HepG2 (cell line): ENCODE measurements around the gene CAB39. TPM values are rescaled to one million over a fixed set of nuclear protein-coding genes. Genes with fewer than 3 reads are reported as not detected.

ENCODE experiments used
- ATAD3A ChIP-seq: sonication (generic); formaldehyde crosslinking; IDR thresholded peaks from 2 replicates; pipeline ENCODE4 v1.4.0; 2020; ENCODE audit warnings: missing genetic modification reagents
- ATM ChIP-seq: fragments of 450-650 bp; IDR thresholded peaks from 2 replicates; pipeline ENCODE4 v1.7.1; 2017; ENCODE audit warnings: mild to moderate bottlenecking, borderline replicate concordance
- CREB1 ChIP-seq, 2 experiments: fragments of 450-650 bp in 1 of 2; IDR thresholded peaks; 2 replicates each; pipeline ENCODE4 v1.6.1; 2016 to 2017; ENCODE audit warnings: control low read depth in 1 of 2, mild to moderate bottlenecking in 1 of 2, missing compliant biosample characterization in 1 of 2, missing genetic modification characterization in 1 of 2
- DBP ChIP-seq: sonication (generic); formaldehyde crosslinking; IDR thresholded peaks from 2 replicates; pipeline ENCODE4 v1.4.0; 2020; ENCODE audit warnings: missing genetic modification reagents; ENCODE audit errors: not compliant biosample characterization
- EP300 ChIP-seq, 3 experiments: sonication (generic) in 1 of 3; formaldehyde crosslinking in 1 of 3; IDR thresholded peaks; 2 replicates each; pipeline versions ENCODE4 v1.5.1 to v1.6.1; 2011 to 2020; ENCODE audit warnings: low read depth in 2 of 3, low read length in 2 of 3, borderline replicate concordance in 1 of 3, improper control_type of control experiment in 1 of 3, mild to moderate bottlenecking in 1 of 3, missing genetic modification reagents in 1 of 3, moderate library complexity in 1 of 3
- GZF1 ChIP-seq: sonication (generic); formaldehyde crosslinking; IDR thresholded peaks from 2 replicates; pipeline ENCODE4 v1.5.1; 2020; ENCODE audit warnings: mild to moderate bottlenecking, missing genetic modification reagents
- KDM2A ChIP-seq: sonication (generic); formaldehyde crosslinking; IDR thresholded peaks from 2 replicates; pipeline ENCODE4 v1.4.0; 2020; ENCODE audit warnings: low read depth, missing genetic modification reagents, borderline replicate concordance
- NFYC ChIP-seq: IDR thresholded peaks from 2 replicates; pipeline ENCODE4 v1.6.1; 2016; ENCODE audit warnings: missing genetic modification reagents, missing compliant biosample characterization
- PAF1 ChIP-seq: IDR thresholded peaks from 2 replicates; pipeline ENCODE4 v1.6.1; 2016; ENCODE audit warnings: missing genetic modification reagents, missing compliant biosample characterization
- PCBP1 ChIP-seq: fragments of 200-400 bp; formaldehyde crosslinking; IDR thresholded peaks from 2 replicates; pipeline ENCODE4 v1.6.1; 2017; ENCODE audit warnings: mild to moderate bottlenecking, low read depth, low read length, borderline replicate concordance
- POLR2AphosphoS2 ChIP-seq: IDR thresholded peaks from 2 replicates; pipeline ENCODE4 v1.6.1; 2011; ENCODE audit warnings: low read depth, low read length, improper control_type of control experiment
- RBFOX2 ChIP-seq: fragments of 200-400 bp; formaldehyde crosslinking; IDR thresholded peaks from 2 replicates; pipeline ENCODE4 v1.6.1; 2017; ENCODE audit warnings: low read depth, mild to moderate bottlenecking, low read length
- REXO4 ChIP-seq: sonication (generic); formaldehyde crosslinking; IDR thresholded peaks from 2 replicates; pipeline ENCODE4 v1.8.0; 2022; ENCODE audit warnings: missing genetic modification reagents, mild to moderate bottlenecking, borderline replicate concordance
- SATB2 ChIP-seq: sonication (generic); formaldehyde crosslinking; IDR thresholded peaks from 2 replicates; pipeline ENCODE4 v1.5.0; 2020; ENCODE audit warnings: missing genetic modification reagents
- ZC3H13 ChIP-seq: sonication (generic); formaldehyde crosslinking; IDR thresholded peaks from 2 replicates; pipeline ENCODE4 v1.8.1; 2023; ENCODE audit warnings: mild to moderate bottlenecking, missing genetic modification reagents, moderate library complexity
- ZFP36L2 ChIP-seq: sonication (generic); formaldehyde crosslinking; IDR thresholded peaks from 2 replicates; pipeline ENCODE4 v1.4.0; 2020; ENCODE audit warnings: missing genetic modification reagents
- ZNF275 ChIP-seq: sonication (generic); formaldehyde crosslinking; IDR thresholded peaks from 2 replicates; pipeline ENCODE4 v1.8.0; 2022; ENCODE audit warnings: missing genetic modification reagents, mild to moderate bottlenecking, inconsistent platforms, borderline replicate concordance
- ZNF761 ChIP-seq: sonication (generic); formaldehyde crosslinking; conservative IDR thresholded peaks from 2 replicates; pipeline ENCODE4 v1.4.0; 2020; ENCODE audit warnings: mild to moderate bottlenecking, missing genetic modification reagents
- ZNF766 ChIP-seq: sonication (generic); formaldehyde crosslinking; IDR thresholded peaks from 2 replicates; pipeline ENCODE4 v1.5.0; 2020; ENCODE audit warnings: missing genetic modification reagents, borderline replicate concordance
- ZNF850 ChIP-seq: sonication (generic); formaldehyde crosslinking; conservative IDR thresholded peaks from 2 replicates; pipeline ENCODE4 v1.9.0; 2021; ENCODE audit warnings: mild to moderate bottlenecking, missing genetic modification reagents
- polyA plus RNA-seq, 8 experiments: library from polyadenylated mRNA; depleted of rRNA in 3 of 8; stranded (reverse) in 7 of 8; unstranded in 1 of 8; fragments of >200 nt; fragmentation: Illumina TruSeq in 4 of 8; extraction: Trizol in 4 of 8; gene quantifications; 2 replicates each; pipeline versions ENCODE4 v1.2.1 to v1.2.3, GENCODE V29; 2011 to 2016; ENCODE audit warnings: low read depth in 4 of 8, missing spikeins in 1 of 8, mixed read lengths in 1 of 8; ENCODE audit not compliant: insufficient read depth in 1 of 8
- total RNA-seq, 5 experiments: library from RNA; depleted of rRNA; stranded (reverse); fragments of >200 nt; fragmentation: Illumina TruSeq; extraction: Trizol; gene quantifications; 2 replicates each; pipeline ENCODE4 v1.2.3, GENCODE V29; 2016; ENCODE audit warnings: low read depth in 1 of 5
- TF ChIP-seq, protein P1 (sequence below), 2 experiments: sonication (generic) in 1 of 2; formaldehyde crosslinking in 1 of 2; IDR thresholded peaks; 2 replicates each; pipeline versions ENCODE4 v1.6.1 to v1.9.0; 2014 to 2022; ENCODE audit warnings: antibody characterized with exemption in 1 of 2, borderline replicate concordance in 1 of 2, inconsistent platforms in 1 of 2, low read depth in 1 of 2, missing genetic modification reagents in 1 of 2

Gene CAB39
- total and polyA plus RNA-seq, 2 of the 13 experiments (the other 11 are each of a cell fraction or from before 2014, with no cell fraction given) = 19.3 to 45.3 TPM

- peak; percentile 85 for TF ChIP-seq RBFOX2
- no peak for TF ChIP-seq SATB2
- TF ChIP-seq DBP = no peak
- TF ChIP-seq PAF1 (CRISPR knock-in tag) = no peak
- TF ChIP-seq ATAD3A (CRISPR knock-in tag) = no peak
- no peak for TF ChIP-seq NFYC (CRISPR knock-in tag)
- no peak for TF ChIP-seq ATM
- no peak for TF ChIP-seq EP300 (IDR thresholded peaks at IDR 0.05; ENCODE audit: low read depth in 2 of 2, low read length in 2 of 2)
- no peak for TF ChIP-seq EP300 (CRISPR knock-in tag; IDR thresholded peaks at IDR 0.05; ENCODE audit: borderline replicate concordance)
- no peak for TF ChIP-seq REXO4 (CRISPR knock-in tag)
- peak; percentile 80; the same call in 1 of the 2 replicates for TF ChIP-seq KDM2A (CRISPR knock-in tag)
- no peak for TF ChIP-seq ZNF850
- TF ChIP-seq, protein P1, sequence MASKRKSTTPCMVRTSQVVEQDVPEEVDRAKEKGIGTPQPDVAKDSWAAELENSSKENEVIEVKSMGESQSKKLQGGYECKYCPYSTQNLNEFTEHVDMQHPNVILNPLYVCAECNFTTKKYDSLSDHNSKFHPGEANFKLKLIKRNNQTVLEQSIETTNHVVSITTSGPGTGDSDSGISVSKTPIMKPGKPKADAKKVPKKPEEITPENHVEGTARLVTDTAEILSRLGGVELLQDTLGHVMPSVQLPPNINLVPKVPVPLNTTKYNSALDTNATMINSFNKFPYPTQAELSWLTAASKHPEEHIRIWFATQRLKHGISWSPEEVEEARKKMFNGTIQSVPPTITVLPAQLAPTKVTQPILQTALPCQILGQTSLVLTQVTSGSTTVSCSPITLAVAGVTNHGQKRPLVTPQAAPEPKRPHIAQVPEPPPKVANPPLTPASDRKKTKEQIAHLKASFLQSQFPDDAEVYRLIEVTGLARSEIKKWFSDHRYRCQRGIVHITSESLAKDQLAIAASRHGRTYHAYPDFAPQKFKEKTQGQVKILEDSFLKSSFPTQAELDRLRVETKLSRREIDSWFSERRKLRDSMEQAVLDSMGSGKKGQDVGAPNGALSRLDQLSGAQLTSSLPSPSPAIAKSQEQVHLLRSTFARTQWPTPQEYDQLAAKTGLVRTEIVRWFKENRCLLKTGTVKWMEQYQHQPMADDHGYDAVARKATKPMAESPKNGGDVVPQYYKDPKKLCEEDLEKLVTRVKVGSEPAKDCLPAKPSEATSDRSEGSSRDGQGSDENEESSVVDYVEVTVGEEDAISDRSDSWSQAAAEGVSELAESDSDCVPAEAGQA (IDR thresholded peaks at IDR 0.05; ENCODE audit: low read depth) = peak; percentile 49; the same call in 1 of the 2 replicates
- TF ChIP-seq, protein P1 (CRISPR knock-in tag; IDR thresholded peaks at IDR 0.05; ENCODE audit: borderline replicate concordance) = no peak
- 0 out of 2 replicates have a peak, but pooled peaks have one; percentile 23 for TF ChIP-seq CREB1 (IDR thresholded peaks at IDR 0.05)
- no peak for TF ChIP-seq CREB1 (CRISPR knock-in tag; IDR thresholded peaks at IDR 0.05)
- TF ChIP-seq POLR2AphosphoS2 = no peak
- TF ChIP-seq ZFP36L2 (CRISPR knock-in tag) = no peak
- no peak for TF ChIP-seq GZF1 (CRISPR knock-in tag)
- TF ChIP-seq ZC3H13 (CRISPR knock-in tag) = peak; percentile 65; the same call in 1 of the 2 replicates
- TF ChIP-seq ZNF275 (CRISPR knock-in tag) = 0 out of 2 replicates have a peak, but pooled peaks have one; percentile 81
- TF ChIP-seq PCBP1 = no peak
- peak; percentile 66; the same call in 1 of the 2 replicates for TF ChIP-seq ZNF766 (CRISPR knock-in tag)
- TF ChIP-seq ZNF761 (CRISPR knock-in tag) = 0 out of 2 replicates have a peak, but pooled peaks have one; percentile 30
These were observed 152.1 kb downstream of the CAB39 start, which contains the start of gene ITM2C (continued) for GRCh38 chr2:230864605-230865306.
